ENCODE measurements around the gene DDX10.

- no peak for TF ChIP-seq REST (IDR thresholded peaks at IDR 0.05; ENCODE audit: low read depth)
- TF ChIP-seq FOXM1 (IDR thresholded peaks at IDR 0.05; ENCODE audit: borderline replicate concordance, low read depth) = no peak
- no peak for TF ChIP-seq CEBPB (IDR thresholded peaks at IDR 0.05)
Observed at GRCh38 chr11:108958368-108959104, 293.7 kb downstream of the DDX10 start.
